ENCODE measurements around the gene EVI5.

Gene EVI5

GRCh38 chr1:92784639-92785500, at the start of gene EVI5:
Gene EVI5, minus strand, starts transcription at chr1:92785108. Its CDS starts 48,562 bp downstream, at chr1:92736546.
- DNase-seq = peak; percentile 96

DNA sequence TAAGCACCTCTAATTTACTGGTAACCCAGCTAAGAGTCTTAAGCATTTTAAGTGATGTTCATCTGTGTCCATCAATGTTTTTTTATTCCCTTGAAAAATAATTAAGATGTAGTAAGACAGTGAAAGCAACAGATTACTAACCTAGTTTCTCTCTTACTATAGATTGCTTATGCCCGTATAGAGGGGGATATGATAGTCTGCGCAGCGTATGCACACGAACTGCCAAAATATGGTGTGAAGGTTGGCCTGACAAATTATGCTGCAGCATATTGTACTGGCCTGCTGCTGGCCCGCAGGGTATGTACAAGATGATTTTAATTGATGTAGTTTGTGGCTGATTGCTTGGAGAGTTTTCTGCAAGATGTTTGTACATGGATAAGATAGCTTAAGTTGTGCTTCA, 49.7 kb upstream of the EVI5 start:
- no peak for DNase-seq

DNA sequence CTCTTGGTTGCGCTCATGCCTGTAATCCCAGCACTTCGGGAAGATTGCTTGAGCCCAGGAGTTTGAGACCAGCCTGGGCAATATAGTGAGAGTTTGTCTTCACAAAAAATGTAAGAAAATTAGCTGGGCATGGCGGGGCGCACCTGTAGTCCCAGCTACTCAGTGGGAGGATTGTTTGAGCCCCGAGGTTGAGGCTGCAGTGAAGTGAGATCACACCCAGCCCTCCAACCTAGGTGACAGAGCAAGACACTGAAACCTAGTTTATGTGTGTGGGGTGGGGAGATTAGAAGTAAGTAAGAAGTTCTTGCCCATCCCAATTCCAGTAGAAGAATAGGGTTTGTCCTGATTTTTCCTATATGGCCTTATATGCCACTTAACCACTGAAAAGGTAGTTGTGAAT, 48.9 kb upstream of the EVI5 start:
- no peak for DNase-seq

GRCh38 chr1:92832537-92833114, 47.7 kb upstream of the EVI5 start:
- DNase-seq = no peak

GRCh38 chr1:92831762-92832536, 47.0 kb upstream of the EVI5 start, which contains the start of gene RPL5:
Gene RPL5, plus strand, starts transcription at chr1:92832040. Its CDS starts 75 bp downstream, at chr1:92832115.
- DNase-seq = peak; percentile 96

DNA sequence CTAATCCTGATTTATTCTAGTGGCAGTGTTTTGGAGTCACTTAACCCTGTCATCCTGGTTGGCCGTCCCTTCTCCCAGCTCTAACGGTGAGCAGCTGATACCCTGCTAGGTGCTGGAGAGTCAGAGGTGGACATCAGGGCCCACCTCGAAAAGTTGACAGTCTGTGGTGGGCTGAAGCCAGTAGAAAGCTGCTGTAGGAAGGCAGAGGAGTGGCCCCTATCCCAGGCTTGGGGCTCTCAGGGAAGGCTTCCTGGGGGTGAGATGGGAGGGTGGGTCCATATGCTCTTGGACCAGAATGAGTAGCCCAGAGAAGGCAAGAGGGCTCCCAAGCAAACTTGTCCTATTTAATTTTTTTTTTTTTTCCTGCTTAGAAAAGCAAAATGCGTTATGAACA, 46.5 kb upstream of the EVI5 start:
- no peak for DNase-seq

- DNase-seq = no peak
Measured at GRCh38 chr1:92826792-92827191, 41.9 kb upstream of the EVI5 start.

GRCh38 chr1:92822879-92823278, 38.0 kb upstream of the EVI5 start:
- no peak for DNase-seq

- DNase-seq = no peak
Measured at GRCh38 chr1:92820551-92820950, 35.6 kb upstream of the EVI5 start.

DNA sequence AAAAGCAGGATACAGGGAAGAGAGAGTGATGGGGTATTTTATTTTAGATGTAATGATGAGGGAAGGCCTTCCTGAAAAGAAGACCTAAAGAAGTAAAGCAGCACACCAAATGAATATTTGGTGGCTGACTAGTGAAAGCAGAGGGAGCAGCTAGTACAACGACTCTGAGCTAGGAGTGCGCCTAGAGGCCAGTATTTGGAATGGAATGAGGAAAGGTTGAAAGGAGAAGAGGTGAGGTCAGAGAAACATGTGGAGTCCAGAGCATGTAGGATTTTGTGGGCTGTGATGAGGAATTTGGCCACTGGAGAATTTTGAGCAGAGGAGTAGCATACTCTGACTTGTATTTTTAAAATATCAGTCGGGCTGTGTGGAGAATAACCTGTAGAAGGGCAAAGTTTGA, 35.1 kb upstream of the EVI5 start:
- no peak for DNase-seq

DNA sequence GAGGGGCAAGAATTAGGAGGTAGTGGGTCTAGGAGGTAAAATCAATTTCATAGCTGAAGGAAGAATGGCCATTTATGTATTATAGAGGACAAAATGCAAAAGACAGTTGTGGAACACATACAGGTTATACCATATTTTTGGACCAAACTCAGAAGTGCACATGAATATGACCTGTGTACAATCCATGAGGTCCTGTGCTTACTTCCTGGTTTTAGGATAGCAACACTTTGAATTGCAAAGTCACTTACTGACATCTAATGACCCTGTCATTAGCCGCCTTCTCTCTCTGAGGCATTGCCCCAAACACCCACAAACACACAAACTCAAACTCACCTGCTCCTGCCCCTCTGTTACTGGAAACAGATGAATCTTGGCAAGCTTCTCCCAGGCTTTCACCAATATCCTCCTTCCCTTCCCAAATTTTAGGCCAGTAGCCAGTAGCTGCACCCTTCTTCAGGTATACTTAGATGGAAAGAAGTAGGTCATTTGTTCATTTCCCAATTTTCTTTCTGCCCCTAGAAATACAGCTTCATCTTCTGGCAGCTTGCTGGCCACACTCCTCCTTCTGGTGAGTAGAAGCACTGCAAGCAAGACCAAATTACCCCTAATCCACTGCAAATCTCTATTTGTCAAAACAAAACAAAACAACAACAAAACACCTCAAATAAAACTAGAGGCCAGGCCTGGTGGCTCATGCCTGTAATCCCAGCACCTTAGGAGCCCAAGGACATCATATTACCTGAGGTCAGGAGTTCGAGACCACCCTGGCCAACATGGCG, 33.3 kb upstream of the EVI5 start:
- peak; percentile 15 for DNase-seq

DNA sequence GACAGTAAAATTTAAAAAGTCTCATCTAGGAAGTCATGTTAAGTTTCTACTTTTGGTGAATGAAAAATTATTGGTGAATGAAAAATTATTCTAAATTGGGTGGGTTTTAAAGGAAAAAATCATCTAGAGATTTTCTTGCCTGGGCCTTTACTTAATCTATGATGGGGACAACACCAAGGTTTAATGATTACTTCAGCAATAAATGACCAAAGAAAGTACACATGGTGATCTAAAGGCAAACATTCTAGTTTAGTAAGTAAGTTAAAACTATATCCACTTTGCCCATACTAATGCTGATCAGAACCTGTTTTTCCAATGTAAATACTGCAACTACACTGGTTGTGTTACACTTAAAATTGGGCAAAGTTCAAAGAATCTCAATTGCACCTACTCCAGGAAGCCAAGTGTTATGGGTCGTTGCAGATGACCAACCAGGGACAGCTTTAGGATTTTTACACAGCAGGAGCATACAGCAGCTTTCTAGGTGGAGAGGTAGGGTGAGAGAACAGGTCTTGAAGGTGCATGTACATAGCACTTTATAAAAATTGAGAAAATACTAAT, 32.3 kb upstream of the EVI5 start:
- DNase-seq = no peak

- no peak for DNase-seq
Measured at GRCh38 chr1:92816732-92817131, 31.8 kb upstream of the EVI5 start.

GRCh38 chr1:92808381-92808780, 23.5 kb upstream of the EVI5 start:
- DNase-seq = no peak

DNA sequence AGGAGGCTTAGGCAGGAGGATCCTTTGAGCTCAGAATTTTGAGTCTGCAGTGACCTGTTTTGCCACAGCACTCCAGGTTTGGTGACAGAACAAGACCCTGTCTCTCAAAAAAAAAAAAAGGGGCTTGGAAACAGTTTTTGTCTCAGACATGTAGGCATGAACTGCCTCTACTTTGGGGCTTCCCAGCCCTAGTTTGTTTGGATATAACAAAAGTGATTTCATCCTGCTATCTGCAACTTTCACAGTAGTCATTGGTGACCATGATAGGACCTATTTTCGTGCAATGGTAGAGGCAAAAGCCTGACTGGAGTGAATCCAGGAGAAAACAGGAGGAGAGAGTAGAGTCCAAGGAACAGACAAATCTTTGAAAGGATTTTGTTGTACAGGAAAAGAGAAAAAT, 20.3 kb upstream of the EVI5 start:
- DNase-seq = no peak

DNA sequence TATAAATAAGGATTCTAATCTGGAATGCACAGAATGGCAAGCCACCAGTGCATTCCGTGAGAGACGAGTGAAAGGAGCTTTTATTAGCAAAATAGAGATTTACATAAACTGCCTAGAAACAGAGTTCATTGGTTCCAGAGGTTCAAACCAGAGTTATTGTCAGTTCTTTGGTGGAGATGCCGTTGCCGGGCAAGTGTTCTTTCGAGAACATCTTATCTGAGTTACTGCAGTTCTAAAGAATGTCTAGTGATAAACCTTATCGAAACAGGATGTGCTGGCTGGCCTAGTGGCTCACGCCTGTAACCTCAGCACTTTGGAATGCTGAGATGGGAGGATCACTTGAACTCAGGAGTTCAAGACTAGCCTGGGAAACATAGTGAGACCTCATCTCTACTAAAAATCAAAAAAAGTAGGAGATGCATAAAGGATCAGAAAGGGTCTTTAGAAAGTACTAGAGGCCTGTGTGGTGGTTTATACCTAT, 19.9 kb upstream of the EVI5 start:
- DNase-seq = peak; percentile 72

- DNase-seq = no peak
Measured at GRCh38 chr1:92803140-92803887, 18.4 kb upstream of the EVI5 start.

- no peak for DNase-seq
Measured at GRCh38 chr1:92797961-92798360, 13.1 kb upstream of the EVI5 start.

DNA sequence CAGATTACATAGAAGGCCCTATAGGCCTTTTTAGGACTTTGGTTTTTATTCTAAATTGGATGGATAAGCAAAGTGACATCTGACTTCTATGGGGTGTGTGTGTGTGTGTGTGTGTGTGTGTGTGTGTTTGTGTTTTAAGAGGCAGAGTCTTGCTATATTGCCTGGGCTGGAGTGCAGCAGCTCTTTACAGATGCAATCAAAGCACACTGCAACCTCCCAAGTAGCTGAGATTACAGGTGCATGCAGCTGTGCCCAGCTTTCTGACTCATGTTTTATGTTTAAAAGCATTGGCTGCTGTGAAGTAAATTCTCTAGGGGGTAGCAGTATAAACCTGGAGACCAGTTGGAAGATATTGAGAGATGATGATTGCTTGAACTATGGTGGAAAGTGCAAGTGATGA, 12.4 kb upstream of the EVI5 start:
- DNase-seq = no peak

DNA sequence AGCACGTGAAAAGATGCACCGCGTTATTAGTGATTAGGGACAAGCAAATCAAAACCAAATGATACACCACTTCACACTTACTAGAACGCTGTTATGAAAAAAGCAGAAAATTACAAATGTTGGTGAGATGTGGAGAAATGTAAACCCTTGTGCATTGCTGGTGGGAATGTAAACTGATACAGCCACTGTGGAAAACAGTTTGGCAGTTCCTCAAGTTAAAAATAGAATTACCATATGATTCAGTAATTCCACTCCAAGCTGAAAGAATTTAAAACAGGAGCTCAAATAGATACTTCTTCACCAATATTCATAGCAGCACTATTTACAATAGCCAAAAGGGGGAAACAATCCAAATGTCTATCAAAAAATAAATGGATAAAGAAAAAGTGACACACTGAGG, 10.3 kb upstream of the EVI5 start:
- peak; percentile 33 for DNase-seq

GRCh38 chr1:92792340-92792782, 7.5 kb upstream of the EVI5 start:
- no peak for DNase-seq

Data from MV-4-11 (cell line).